ENCODE measurements around the gene NT5DC3. TPM values are rescaled to one million over a fixed set of nuclear protein-coding genes. Genes with fewer than 3 reads are reported as not detected.

Gene NT5DC3
- total RNA-seq, 1 donor from 2014 or later: 4.0 TPM

DNA sequence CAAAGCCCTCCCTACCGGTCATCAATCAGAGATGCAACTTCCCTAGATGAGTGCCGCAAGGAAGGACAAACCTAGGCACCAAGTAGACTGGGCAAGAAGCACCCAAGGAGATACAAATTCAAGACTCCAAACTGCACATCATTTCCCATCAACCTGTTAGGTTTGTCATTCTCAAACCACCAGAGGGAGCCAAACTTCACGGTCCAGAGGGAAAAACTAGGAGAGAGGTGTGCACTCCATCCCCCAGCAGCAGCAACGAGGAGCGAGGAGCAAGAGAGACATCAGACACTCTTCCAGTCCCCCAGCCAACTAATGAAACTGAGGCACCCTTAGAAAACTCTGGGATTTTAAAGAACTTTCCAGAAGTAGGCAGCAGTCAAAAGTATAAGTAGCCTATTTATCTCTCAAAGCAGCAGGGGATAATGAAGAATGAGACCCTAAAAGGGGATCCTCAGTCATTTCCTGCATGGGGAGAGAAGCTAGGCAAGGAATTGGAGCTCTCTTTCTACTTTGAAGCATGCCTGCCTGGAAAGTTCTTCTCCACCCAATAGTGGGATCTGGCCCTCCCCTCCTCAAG, 37.0 kb upstream of the NT5DC3 start:
- intact Hi-C loops (cut with DNase I): no loop called here
- Histone ChIP-seq H3K27ac (no peak overlapping the region), H3K27me3 (ENCODE audit: low read depth) (no peaks in the 10 kb centered on the region), H3K4me3 (no peak overlapping the region), H3K4me1 (no peaks in the 10 kb centered on the region), H3K36me3 (no peaks in the 10 kb centered on the region), H3K9me3 (no peaks in the 10 kb centered on the region)
- ATAC-seq (peak; percentile 83 to 84), DNase-seq (no peak)
- TF ChIP-seq, protein P1, sequence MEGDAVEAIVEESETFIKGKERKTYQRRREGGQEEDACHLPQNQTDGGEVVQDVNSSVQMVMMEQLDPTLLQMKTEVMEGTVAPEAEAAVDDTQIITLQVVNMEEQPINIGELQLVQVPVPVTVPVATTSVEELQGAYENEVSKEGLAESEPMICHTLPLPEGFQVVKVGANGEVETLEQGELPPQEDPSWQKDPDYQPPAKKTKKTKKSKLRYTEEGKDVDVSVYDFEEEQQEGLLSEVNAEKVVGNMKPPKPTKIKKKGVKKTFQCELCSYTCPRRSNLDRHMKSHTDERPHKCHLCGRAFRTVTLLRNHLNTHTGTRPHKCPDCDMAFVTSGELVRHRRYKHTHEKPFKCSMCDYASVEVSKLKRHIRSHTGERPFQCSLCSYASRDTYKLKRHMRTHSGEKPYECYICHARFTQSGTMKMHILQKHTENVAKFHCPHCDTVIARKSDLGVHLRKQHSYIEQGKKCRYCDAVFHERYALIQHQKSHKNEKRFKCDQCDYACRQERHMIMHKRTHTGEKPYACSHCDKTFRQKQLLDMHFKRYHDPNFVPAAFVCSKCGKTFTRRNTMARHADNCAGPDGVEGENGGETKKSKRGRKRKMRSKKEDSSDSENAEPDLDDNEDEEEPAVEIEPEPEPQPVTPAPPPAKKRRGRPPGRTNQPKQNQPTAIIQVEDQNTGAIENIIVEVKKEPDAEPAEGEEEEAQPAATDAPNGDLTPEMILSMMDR (IDR thresholded peaks at IDR 0.05): peak; percentile 74

DNA sequence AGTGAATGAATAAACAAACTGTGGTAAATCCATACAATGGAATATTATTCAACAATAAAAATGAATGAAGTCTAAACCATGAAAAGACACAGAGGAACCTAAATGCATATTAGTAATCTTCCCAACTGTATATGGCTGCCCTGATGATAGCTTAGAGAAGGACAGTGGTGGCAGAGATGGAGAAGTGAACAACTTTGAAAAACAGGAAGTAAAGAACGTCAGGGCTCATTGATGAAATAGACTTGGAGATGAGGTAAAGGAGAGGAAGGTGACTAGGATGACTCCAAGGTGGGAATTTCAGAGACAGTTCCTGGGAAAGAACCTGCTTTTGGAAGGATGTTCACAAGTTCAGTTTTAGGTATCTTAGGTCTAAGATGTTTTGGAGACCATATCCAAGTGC, 36.3 kb upstream of the NT5DC3 start:
- Histone ChIP-seq H3K4me3 (no peak overlapping the region), H3K27me3 (ENCODE audit: low read depth) (no peaks in the 10 kb centered on the region), H3K4me1 (no peaks in the 10 kb centered on the region), H3K9me3 (no peaks in the 10 kb centered on the region), H3K27ac (no peak overlapping the region), H3K36me3 (no peaks in the 10 kb centered on the region)
- DNase-seq: no peak
- intact Hi-C loops (cut with DNase I): no loop called here
- ATAC-seq: no peak
- TF ChIP-seq, protein P1 (IDR thresholded peaks at IDR 0.05): no peak

DNA sequence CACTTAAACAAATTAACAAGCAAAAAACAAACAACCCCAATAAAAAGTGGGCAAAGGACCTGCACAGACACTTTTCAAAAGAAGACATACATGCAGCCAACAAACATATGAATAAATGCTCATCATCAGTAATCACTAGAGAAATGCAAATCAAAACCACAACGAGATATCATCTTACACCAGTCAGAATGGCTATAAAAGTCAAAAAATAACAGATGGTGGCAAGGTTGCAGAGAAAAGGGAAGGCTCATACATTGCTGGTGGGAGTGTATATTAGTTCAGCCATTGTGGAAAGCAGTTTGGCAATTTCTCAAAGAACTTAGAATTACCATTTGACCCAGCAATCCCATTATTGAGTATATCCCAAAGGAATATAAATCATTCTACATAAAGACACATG, 34.6 kb upstream of the NT5DC3 start:
- DNase-seq: no peak
- H3K27ac ChIP-seq: no peak overlapping the region
- no peak for ATAC-seq
- no peaks in the 10 kb centered on the region for H3K9me3 ChIP-seq
- H3K36me3 ChIP-seq: no peaks in the 10 kb centered on the region
- no peak overlapping the region for H3K4me3 ChIP-seq
- intact Hi-C loops (cut with DNase I): no loop called here
- H3K4me1 ChIP-seq: no peaks in the 10 kb centered on the region
- TF ChIP-seq, protein P1 (IDR thresholded peaks at IDR 0.05): no peak
- no peaks in the 10 kb centered on the region for H3K27me3 ChIP-seq (ENCODE audit: low read depth)

DNA sequence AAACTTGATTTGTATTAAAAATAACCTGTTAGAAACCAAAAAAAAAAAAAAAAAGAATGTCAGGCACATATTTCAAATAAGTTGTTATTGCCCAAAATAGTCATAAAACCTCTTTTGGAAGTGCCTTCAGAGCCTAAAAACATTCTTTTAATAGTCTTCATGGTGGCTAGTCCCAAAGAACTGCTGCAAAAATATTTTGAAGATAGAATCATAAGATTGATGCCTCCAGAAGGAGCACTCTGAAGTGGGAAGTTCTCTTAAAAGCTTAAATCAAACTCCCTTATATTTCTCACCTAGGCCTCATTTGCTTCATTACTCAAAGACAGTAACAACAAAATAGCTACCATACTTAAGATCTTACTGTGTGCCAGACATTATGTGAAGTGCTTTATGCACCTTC, 27.2 kb upstream of the NT5DC3 start:
- ATAC-seq: no peak
- no peak overlapping the region for H3K27ac ChIP-seq

DNA sequence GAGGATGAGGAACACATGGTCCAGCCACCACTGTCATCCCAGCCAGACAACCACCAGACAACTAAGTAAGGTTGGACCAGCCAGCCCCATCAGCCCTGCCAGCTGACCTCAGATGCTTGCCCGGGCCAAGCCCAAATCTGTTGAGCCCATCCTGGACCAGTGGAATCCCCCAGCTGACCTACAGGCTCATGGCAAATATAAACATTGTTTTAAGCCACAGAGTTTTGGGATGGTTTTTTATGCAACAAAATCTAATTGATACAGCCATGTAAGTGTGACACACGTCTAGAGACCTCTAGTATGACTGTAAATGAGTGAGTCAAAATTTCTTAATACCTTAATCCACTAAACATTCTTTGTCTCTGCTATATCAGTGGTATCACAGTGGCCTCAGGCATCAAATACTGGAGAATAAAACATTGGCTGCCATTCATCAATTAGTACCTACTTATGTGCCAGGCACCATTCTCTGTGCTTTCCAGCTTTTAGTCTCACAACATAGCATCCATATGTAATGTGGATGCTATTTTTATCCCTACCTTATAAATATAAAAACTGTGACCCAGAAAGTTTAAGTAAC, 24.2 kb upstream of the NT5DC3 start:
- DNase-seq (no peak), ATAC-seq (no peak)
- intact Hi-C loops (cut with DNase I): no loop called here
- Histone ChIP-seq H3K27me3 (ENCODE audit: low read depth) (no peaks in the 10 kb centered on the region), H3K4me1 (peaks cover 7% of the 10 kb centered on the region), H3K4me3 (no peak overlapping the region), H3K9me3 (no peaks in the 10 kb centered on the region), H3K27ac (no peak overlapping the region), H3K36me3 (no peaks in the 10 kb centered on the region)
- TF ChIP-seq, protein P1 (IDR thresholded peaks at IDR 0.05): no peak

More for the DNA sequence above, 27.2 kb upstream of the NT5DC3 start:
- intact Hi-C loops (cut with DNase I): no loop called here
- Histone ChIP-seq H3K9me3 (no peaks in the 10 kb centered on the region), H3K27me3 (ENCODE audit: low read depth) (no peaks in the 10 kb centered on the region), H3K4me3 (no peak overlapping the region), H3K4me1 (no peaks in the 10 kb centered on the region), H3K36me3 (no peaks in the 10 kb centered on the region)
- DNase-seq: no peak
- TF ChIP-seq, protein P1 (IDR thresholded peaks at IDR 0.05): no peak
